ENCODE data around the gene SCN11A. TPM values are rescaled to one million over a fixed set of nuclear protein-coding genes. Genes with fewer than 3 reads are reported as not detected.
"Not testable (repeated sequence)": the region's sequence is repeated elsewhere in the genome, so short reads cannot be mapped to it uniquely, and the experiment has no call there.

Gene SCN11A
- total and polyA plus RNA-seq, 9 of the 15 experiments (the other 6 are each of a cell fraction or from before 2014, with no cell fraction given), result 0.01 to 0.05 (median 0.04) TPM; not detected in 6

GRCh38 chr3:39062180-39062579, 10.4 kb upstream of the SCN11A start:
- H3K27me3 ChIP-seq (ENCODE audit: control insufficient read depth in 2 of 2, insufficient read depth in 2 of 2, low read length in 2 of 2), result no peaks in the 10 kb centered on the region
- no peaks in the 10 kb centered on the region for H3K9me1 ChIP-seq (ENCODE audit: control insufficient read depth, insufficient read depth, low read length)
- peaks cover 22% of the 10 kb centered on the region for H3K79me2 ChIP-seq (ENCODE audit: control insufficient read depth, insufficient read depth, low read length)
- peak; percentile 40; the same call in 1 of the 2 replicates for TF ChIP-seq NFIC (IDR thresholded peaks at IDR 0.05)
- no peak for TF ChIP-seq NFE2L1 (tag; IDR thresholded peaks at IDR 0.05; ENCODE audit: borderline replicate concordance, low read depth)
- H3K4me3 ChIP-seq, result no peak overlapping the region
- intact Hi-C loops (cut with micrococcal nuclease), result no loop called here
- ChIA-PET CTCF (ENCODE audit: low intra/inter-chr PET ratio) (no interaction called here), POLR2A (interaction anchor here (0.7 kb wide), 1 partner anchor 78 kb away, joined by 3 read pairs; no protein-coding TSS in a partner anchor)
- in situ Hi-C loops (cut with MboI), result no loop called here
- BruUV-seq (replicated peaks), result no TSS peak
- no peak overlapping the region for H2AFZ ChIP-seq (ENCODE audit: low read depth, low read length)
- no peak for FAIRE-seq
- H3K27ac ChIP-seq (ENCODE audit: extremely low read depth, low read depth, low read length), result no peak overlapping the region
- ATAC-seq, result no peak
- H3K9me3 ChIP-seq (replicated peaks; ENCODE audit: control insufficient read depth, insufficient read depth, low read depth, low read length), result no peaks in the 10 kb centered on the region
- H3K4me2 ChIP-seq (ENCODE audit: insufficient read depth, low read length), result no peak overlapping the region
- H4K20me1 ChIP-seq (replicated peaks; ENCODE audit: control insufficient read depth, insufficient read depth, low read length), result 0 out of 2 replicates have a peak, but pooled peaks cover 5% of the 10 kb centered on the region
- no peak for DNase-seq (ENCODE audit: extremely low read depth in 1 of 4, low spot score in 3 of 4)
- H3K4me1 ChIP-seq (replicated peaks in 1 of 2; ENCODE audit: control insufficient read depth in 2 of 2, insufficient read depth in 2 of 2, low read length in 2 of 2), result no peaks in the 10 kb centered on the region; a peak in 1 of 5 replicates
- 44% methylated on average over 1 of the region's 1 CpG for WGBS (ENCODE audit: insufficient coverage, low coverage, missing lambda C conversion rate)
- H3K9ac ChIP-seq (ENCODE audit: insufficient read depth in 1 of 2, low read depth in 2 of 2, low read length in 2 of 2), result no peak overlapping the region
- peaks cover 14% of the 10 kb centered on the region for H3K36me3 ChIP-seq (ENCODE audit: control insufficient read depth, insufficient read depth, low read length)

DNA sequence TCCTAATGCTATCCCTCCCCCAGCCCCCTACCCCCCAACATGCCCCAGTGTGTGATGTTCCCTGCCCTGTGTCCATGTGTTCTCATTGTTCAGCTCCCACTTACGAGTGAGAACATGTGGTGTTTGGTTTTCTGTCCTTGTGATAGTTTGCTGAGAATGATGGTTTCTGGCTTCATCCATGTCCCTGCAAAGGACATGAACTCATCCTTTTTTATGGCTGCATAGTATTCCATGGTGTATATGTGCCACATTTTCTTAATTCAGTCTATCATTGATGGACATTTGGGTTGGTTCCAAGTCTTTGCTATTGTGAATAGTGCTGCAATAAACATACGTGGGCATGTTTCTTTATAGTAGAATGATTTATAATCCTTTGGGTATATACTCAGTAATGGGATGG, 9.5 kb upstream of the SCN11A start:
- H3K27me3 ChIP-seq (ENCODE audit: control insufficient read depth in 2 of 2, insufficient read depth in 2 of 2, low read length in 2 of 2); H3K27ac ChIP-seq (ENCODE audit: extremely low read depth, low read depth, low read length); H3K36me3 ChIP-seq (ENCODE audit: control insufficient read depth, insufficient read depth, low read length); H4K20me1 ChIP-seq (replicated peaks; ENCODE audit: control insufficient read depth, insufficient read depth, low read length); DNase-seq (ENCODE audit: extremely low read depth in 1 of 4, low spot score in 3 of 4); H3K4me2 ChIP-seq (ENCODE audit: insufficient read depth, low read length); H3K4me3 ChIP-seq; in situ Hi-C loops (cut with MboI); CTCF ChIA-PET (ENCODE audit: low intra/inter-chr PET ratio); intact Hi-C loops (cut with micrococcal nuclease); H2AFZ ChIP-seq (ENCODE audit: low read depth, low read length); H3K9ac ChIP-seq (ENCODE audit: insufficient read depth in 1 of 2, low read depth in 2 of 2, low read length in 2 of 2); BruUV-seq (replicated peaks); H3K9me1 ChIP-seq (ENCODE audit: control insufficient read depth, insufficient read depth, low read length); FAIRE-seq; H3K4me1 ChIP-seq (replicated peaks in 1 of 2; ENCODE audit: control insufficient read depth in 2 of 2, insufficient read depth in 2 of 2, low read length in 2 of 2); H3K9me3 ChIP-seq (replicated peaks; ENCODE audit: control insufficient read depth, insufficient read depth, low read depth, low read length); ATAC-seq; POLR2A ChIA-PET: not testable (repeated sequence)
- H3K79me2 ChIP-seq (ENCODE audit: control insufficient read depth, insufficient read depth, low read length), result peaks cover 30% of the 10 kb centered on the region
- WGBS (ENCODE audit: insufficient coverage, low coverage, missing lambda C conversion rate), result 55% methylated on average over 2 of the region's 2 CpGs
- peak; percentile 74 for TF ChIP-seq ZNF146 (CRISPR knock-in tag; IDR thresholded peaks at IDR 0.05; ENCODE audit: unreplicated experiment)
- 0 out of 2 replicates have a peak, but pooled peaks have one; percentile 27 for TF ChIP-seq BCOR (IDR thresholded peaks at IDR 0.05)
- TF ChIP-seq KDM1A (IDR thresholded peaks at IDR 0.05), result 0 out of 4 replicates have a peak, but pooled peaks of 1 of the 2 experiments have one; percentile 27
